IMR-90 (cell line): ENCODE results near the gene NPEPPS. TPM values are rescaled to one million over a fixed set of nuclear protein-coding genes. Genes with fewer than 3 reads are reported as not detected.

Experiments
- CEBPB ChIP-seq: IDR thresholded peaks from 2 replicates; pipeline ENCODE4 v1.6.1; 2012; ENCODE audit warnings: low read depth, low read length, improper control_type of control experiment
- MAFK ChIP-seq: IDR thresholded peaks from 2 replicates; pipeline ENCODE4 v1.6.1; 2012; ENCODE audit warnings: low read depth, low read length, improper control_type of control experiment
- RCOR1 ChIP-seq: IDR thresholded peaks from 2 replicates; pipeline ENCODE4 v1.6.1; 2012; ENCODE audit warnings: mild to moderate bottlenecking, low read length, improper control_type of control experiment; ENCODE audit not compliant: insufficient replicate concordance
- SMC3 ChIP-seq: fragments of 150-350 bp; IDR thresholded peaks from 2 replicates; pipeline ENCODE4 v1.6.1; 2016; ENCODE audit warnings: low read depth, mild to moderate bottlenecking, antibody characterized with exemption, low read length, moderate library complexity
- polyA plus RNA-seq, 3 experiments: library from polyadenylated mRNA; depleted of rRNA; stranded (reverse); fragments of >200 nt; gene quantifications; 2 replicates each; pipeline ENCODE4 v1.2.3, GENCODE V29; 2012; ENCODE audit warnings: low replicate concordance in 1 of 3
- total RNA-seq: library from RNA; depleted of rRNA; stranded (reverse); fragments of >200 nt; gene quantifications from 2 replicates; pipeline ENCODE4 v1.2.3, GENCODE V29; 2012
- TF ChIP-seq, protein P1 (sequence below): fragments of 150-350 bp; IDR thresholded peaks from 2 replicates; pipeline ENCODE4 v1.6.1; 2017; ENCODE audit warnings: mild to moderate bottlenecking, antibody characterized with exemption, low read length, low read depth

NPEPPS gene
- total and polyA plus RNA-seq, 2 of the 4 experiments (the other 2 are of a cell fraction): 54.1 to 64.6 TPM

DNA sequence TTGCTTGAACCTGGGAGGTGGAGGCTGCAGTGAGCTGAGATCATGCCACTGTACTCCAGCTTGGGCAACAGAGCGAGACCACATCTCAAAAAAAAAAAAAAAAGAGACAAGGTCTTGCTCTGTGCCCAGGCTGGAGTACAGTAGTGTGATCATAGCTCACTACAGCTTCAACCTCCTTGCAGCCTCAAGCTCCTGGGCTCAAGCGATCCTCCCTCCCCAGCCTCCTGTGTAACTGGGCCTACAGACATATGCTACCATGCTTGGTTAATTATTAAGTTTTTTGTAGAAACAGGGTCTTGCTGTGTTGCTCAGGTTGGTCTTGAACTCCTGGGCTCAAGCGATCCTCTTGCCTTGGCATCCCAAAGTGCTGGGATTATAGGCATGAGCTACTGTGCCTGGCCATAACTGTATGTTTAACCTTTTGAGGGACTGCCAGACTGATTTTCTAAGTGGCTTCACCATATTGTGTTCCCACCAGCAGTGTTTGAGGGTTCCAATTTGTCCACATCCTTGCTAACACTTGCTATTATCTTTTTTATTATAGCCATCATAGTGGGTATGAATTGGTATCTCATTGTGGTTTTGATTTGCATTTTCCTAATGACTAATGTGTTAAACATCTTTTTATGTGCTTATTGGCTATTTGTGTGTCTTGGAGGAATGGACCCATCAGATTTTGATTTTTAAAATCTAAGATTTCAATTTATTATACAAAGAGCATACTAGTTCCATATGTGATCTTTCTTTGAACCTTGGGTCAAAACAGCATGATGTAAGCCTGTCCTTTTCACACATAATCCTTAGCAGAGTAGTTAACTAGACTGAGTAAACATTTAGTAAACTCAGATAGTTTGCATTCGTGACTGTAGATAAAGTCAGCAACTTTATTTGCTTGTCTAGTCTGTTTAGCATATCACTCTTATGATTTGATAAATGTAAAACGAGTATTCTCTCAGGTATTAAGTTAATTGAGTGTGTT lies 80.8 kb downstream of the NPEPPS start (continued):
- TF ChIP-seq SMC3: no peak
- TF ChIP-seq MAFK: no peak
- TF ChIP-seq RCOR1: no peak
- TF ChIP-seq CEBPB: no peak
- TF ChIP-seq, protein P1, sequence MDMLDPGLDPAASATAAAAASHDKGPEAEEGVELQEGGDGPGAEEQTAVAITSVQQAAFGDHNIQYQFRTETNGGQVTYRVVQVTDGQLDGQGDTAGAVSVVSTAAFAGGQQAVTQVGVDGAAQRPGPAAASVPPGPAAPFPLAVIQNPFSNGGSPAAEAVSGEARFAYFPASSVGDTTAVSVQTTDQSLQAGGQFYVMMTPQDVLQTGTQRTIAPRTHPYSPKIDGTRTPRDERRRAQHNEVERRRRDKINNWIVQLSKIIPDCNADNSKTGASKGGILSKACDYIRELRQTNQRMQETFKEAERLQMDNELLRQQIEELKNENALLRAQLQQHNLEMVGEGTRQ: no peak
